Calu3 (cell line): ENCODE results near the gene CPT1A. TPM values are rescaled to one million over a fixed set of nuclear protein-coding genes. Genes with fewer than 3 reads are reported as not detected.
A peak's percentile ranks its signal among the peaks of the same experiment; 100 is the strongest.

Experiments
- BruUV-seq: library from RNA; stranded (reverse); fragments of 400-500 nt; replicated peaks from 2 replicates; lab custom pipeline; 2021; lab: Mats Ljungman, UMichigan
- CTCF ChIA-PET: fragments of 300-600 bp; sonication (Branson Sonifier 250); formaldehyde crosslinking; loops from one replicate; lab custom pipeline; 2022; ENCODE audit warnings: antibody characterized with exemption; lab: Charles Lee
- DNase-seq: peaks from one replicate; pipeline ENCODE4 v3.0.0; 2022
- H3K27ac Mint-ChIP-seq: one replicate; pipeline ENCODE4 v1.8.0; 2022; ENCODE audit warnings: mixed read lengths; ENCODE audit not compliant: unreplicated experiment
- H3K27me3 Mint-ChIP-seq: one replicate; pipeline ENCODE4 v1.8.0; 2022; ENCODE audit warnings: mixed read lengths; ENCODE audit not compliant: unreplicated experiment
- H3K36me3 Mint-ChIP-seq: one replicate; pipeline ENCODE4 v1.8.0; 2022; ENCODE audit warnings: mild to moderate bottlenecking, moderate library complexity, mixed read lengths; ENCODE audit not compliant: insufficient read depth, unreplicated experiment
- H3K4me1 Mint-ChIP-seq: one replicate; pipeline ENCODE4 v1.8.0; 2022; ENCODE audit warnings: mild to moderate bottlenecking, low read depth, mixed read lengths; ENCODE audit not compliant: unreplicated experiment
- H3K4me3 Mint-ChIP-seq: one replicate; pipeline ENCODE4 v1.8.0; 2022; ENCODE audit warnings: mild to moderate bottlenecking, low read depth, moderate library complexity, mixed read lengths; ENCODE audit not compliant: unreplicated experiment
- H3K9me3 Mint-ChIP-seq: one replicate; pipeline ENCODE4 v1.8.0; 2022; ENCODE audit warnings: low read depth, mixed read lengths; ENCODE audit not compliant: unreplicated experiment
- intact Hi-C: fragments of 100-400 bp; cut with micrococcal nuclease; formaldehyde crosslinking; loops from one replicate; pipeline ENCODE4 v1.10.0; 2022; ENCODE audit not compliant: unreplicated experiment
- total RNA-seq: library from RNA; stranded (reverse); gene quantifications from 2 replicates; pipeline ENCODE4 v1.2.3, GENCODE V29; 2022
- TF ChIP-seq, protein P1 (sequence below): fragments of 200-600 bp; IDR thresholded peaks from one replicate; pipeline ENCODE4 v1.8.0; 2022; ENCODE audit warnings: antibody characterized with exemption; ENCODE audit not compliant: unreplicated experiment

CPT1A gene
- total RNA-seq, 1 experiment from 2014 or later, result 45.9 TPM

DNA sequence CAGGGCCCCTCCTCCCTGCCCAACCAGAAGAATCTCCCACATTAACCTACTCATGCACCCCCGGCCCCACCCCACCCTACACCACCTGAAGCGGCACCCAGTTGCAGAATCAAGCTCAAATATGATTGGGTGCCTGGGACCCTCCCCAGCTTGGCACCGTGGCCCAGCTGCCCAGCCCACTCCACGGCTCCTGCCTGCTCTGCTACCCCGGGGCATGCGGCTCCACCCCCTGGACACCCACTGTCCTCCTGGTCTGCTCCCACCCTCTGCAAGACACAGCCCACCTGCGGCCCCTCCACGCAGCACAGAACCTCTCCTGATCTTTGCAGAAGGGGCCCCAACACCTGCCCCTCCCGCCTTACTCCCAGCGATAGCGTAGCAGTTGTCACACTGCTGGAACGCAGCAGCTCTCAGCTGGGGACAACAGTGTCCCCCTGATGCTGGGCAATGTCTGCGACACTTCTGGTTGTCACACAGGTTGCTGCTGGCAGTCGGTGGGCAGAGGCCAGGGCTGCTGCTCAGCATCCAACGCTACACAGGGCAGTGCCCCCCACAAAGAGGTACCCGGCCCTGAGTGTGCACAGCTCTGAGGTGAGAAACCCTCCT, 58.4 kb downstream of the CPT1A start:
- no peak overlapping the region for H3K27ac Mint-ChIP-seq
- DNase-seq, result no peak
- CTCF ChIA-PET, result no interaction called here
- intact Hi-C loops, result no loop called here
- no peaks in the 10 kb centered on the region for H3K9me3 Mint-ChIP-seq
- TF ChIP-seq, protein P1, sequence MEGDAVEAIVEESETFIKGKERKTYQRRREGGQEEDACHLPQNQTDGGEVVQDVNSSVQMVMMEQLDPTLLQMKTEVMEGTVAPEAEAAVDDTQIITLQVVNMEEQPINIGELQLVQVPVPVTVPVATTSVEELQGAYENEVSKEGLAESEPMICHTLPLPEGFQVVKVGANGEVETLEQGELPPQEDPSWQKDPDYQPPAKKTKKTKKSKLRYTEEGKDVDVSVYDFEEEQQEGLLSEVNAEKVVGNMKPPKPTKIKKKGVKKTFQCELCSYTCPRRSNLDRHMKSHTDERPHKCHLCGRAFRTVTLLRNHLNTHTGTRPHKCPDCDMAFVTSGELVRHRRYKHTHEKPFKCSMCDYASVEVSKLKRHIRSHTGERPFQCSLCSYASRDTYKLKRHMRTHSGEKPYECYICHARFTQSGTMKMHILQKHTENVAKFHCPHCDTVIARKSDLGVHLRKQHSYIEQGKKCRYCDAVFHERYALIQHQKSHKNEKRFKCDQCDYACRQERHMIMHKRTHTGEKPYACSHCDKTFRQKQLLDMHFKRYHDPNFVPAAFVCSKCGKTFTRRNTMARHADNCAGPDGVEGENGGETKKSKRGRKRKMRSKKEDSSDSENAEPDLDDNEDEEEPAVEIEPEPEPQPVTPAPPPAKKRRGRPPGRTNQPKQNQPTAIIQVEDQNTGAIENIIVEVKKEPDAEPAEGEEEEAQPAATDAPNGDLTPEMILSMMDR, result no peak
- BruUV-seq, result no TSS peak
- no peak overlapping the region for H3K4me3 Mint-ChIP-seq
- H3K4me1 Mint-ChIP-seq, result no peaks in the 10 kb centered on the region
- H3K27me3 Mint-ChIP-seq, result no peaks in the 10 kb centered on the region
- H3K36me3 Mint-ChIP-seq, result peaks cover 22% of the 10 kb centered on the region

DNA sequence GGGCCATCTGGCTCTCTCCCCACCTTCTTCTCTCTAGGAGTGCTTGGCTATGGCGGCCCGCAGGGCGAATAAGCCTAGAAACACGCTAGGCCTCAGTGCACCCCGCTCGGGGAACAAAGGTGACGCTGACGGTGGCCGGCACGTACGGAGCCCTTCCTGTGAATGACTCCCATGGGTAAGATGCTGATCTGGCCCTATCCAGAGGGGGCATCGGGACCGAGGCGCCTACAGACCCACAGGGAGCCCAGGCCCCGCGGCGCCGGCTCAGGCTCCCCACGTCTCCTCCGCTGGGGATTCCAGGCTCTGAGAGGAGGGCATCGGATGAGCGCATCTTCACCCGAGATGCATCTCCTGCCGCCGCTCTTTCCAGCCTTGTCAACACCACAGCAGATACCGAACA, 59.0 kb downstream of the CPT1A start:
- CTCF ChIA-PET, result no interaction called here
- BruUV-seq, result no TSS peak
- H3K4me3 Mint-ChIP-seq, result no peak overlapping the region
- H3K27me3 Mint-ChIP-seq, result no peaks in the 10 kb centered on the region
- H3K27ac Mint-ChIP-seq, result no peak overlapping the region
- intact Hi-C loops, result no loop called here
- H3K9me3 Mint-ChIP-seq, result no peaks in the 10 kb centered on the region
- no peaks in the 10 kb centered on the region for H3K4me1 Mint-ChIP-seq
- H3K36me3 Mint-ChIP-seq, result peaks cover 17% of the 10 kb centered on the region
- TF ChIP-seq, protein P1, result no peak
- DNase-seq, result no peak

DNA sequence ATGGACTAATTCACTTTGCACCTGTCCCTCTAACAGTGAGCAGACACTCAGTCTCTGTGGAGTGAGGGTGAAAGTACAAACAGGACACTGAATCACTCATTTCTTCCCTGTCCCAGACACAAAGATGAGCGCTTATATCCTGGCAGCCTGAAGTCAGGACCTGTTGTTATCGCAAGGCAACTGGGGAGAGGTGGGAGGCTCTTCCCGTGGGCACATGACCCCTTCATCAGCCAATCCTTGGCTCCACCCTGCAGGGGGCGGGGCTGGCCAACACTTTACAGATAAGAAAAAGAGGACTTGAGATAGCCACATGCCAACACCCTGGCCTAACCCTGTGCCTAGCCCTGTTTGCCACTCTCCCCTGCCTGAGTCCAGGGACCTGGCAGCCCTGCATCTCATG, 60.9 kb downstream of the CPT1A start:
- intact Hi-C loops, result no loop called here
- CTCF ChIA-PET, result no interaction called here
- DNase-seq, result peak; percentile 15
- H3K9me3 Mint-ChIP-seq, result no peaks in the 10 kb centered on the region
- no peak overlapping the region for H3K4me3 Mint-ChIP-seq
- TF ChIP-seq, protein P1, result no peak
- BruUV-seq, result no TSS peak
- peaks cover 12% of the 10 kb centered on the region for H3K4me1 Mint-ChIP-seq
- no peak overlapping the region for H3K27ac Mint-ChIP-seq
- H3K36me3 Mint-ChIP-seq, result peaks cover 24% of the 10 kb centered on the region
- no peaks in the 10 kb centered on the region for H3K27me3 Mint-ChIP-seq

DNA sequence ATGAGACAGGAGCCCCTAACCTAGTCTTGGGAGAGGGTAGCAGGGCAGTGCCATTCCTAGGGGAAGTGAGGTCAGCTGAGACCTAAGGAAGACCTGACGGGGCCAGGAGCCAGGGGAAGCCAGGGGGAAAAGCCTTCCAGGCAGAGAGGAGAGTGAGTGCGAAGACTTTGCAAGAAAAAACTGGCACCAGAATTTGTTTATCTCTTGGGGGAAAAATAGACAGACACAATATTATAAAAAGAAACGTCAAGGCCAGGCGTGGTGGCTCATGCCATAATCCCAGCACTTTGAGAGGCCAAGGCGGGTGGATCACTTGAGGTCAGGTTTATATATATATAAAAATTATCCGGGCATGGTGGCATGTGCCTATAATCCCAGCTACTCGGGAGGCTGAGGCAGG, 63.5 kb downstream of the CPT1A start:
- no peak for DNase-seq
- Mint-ChIP-seq H3K4me1 (peaks cover 18% of the 10 kb centered on the region), H3K27ac (no peak overlapping the region), H3K27me3 (no peaks in the 10 kb centered on the region), H3K9me3 (no peaks in the 10 kb centered on the region), H3K4me3 (no peak overlapping the region), H3K36me3 (peaks cover 20% of the 10 kb centered on the region)
- TF ChIP-seq, protein P1, result no peak
- CTCF ChIA-PET, result no interaction called here
- intact Hi-C loops, result no loop called here
- no TSS peak for BruUV-seq
